ENCODE results near the gene EML4. TPM values are rescaled to one million over a fixed set of nuclear protein-coding genes. Genes with fewer than 3 reads are reported as not detected.

The EML4 gene
- total and polyA plus RNA-seq, 2 of the 13 experiments (the other 11 are each of a cell fraction or from before 2014, with no cell fraction given), result 243 to 476 TPM

DNA sequence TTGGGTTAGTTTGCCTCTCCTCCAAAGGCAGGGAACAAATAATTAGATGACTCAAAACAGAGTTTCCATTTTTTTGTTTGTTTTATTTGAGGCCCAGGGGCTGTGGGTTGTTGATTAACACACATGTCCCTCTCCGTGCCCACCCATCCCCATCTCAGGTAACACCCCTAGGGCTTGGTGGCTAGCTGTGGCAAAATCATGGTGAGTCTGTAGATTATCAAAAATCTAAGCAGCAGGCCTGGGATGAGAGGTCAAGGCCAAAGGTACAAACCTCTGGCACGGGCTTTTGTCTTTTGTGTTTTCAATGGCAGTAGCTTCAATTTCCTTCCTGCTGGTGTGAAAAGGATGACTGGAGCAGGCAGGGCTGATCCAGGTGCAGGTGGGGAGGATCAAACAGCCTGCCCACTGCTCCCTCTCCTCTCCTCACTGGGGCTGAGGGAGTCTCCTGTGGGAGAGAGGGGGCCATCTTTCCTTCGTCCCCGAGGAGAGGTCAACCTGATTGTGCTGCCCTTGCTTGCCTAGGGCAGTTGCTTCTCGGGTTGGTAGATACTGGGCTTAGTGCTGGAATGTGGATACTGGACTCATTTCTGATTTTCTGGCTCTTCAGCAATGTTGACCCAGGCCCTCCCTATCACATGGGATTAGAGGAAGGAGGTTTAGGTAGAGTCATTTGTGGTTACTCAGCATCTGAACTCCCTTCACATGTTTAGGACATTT is 31.9 kb upstream of the EML4 start (continued):
- TF ChIP-seq ATAD3A (CRISPR knock-in tag; IDR thresholded peaks at IDR 0.05) (no peak), ZKSCAN1 (IDR thresholded peaks at IDR 0.05; ENCODE audit: low read length) (no peak), CBX1 (IDR thresholded peaks at IDR 0.05; ENCODE audit: low read depth) (no peak), IRF2 (CRISPR knock-in tag; IDR thresholded peaks at IDR 0.05) (peak; percentile 83), CHCHD3 (CRISPR knock-in tag; IDR thresholded peaks at IDR 0.05) (no peak), ZNF746 (CRISPR knock-in tag; IDR thresholded peaks at IDR 0.05) (peak; percentile 92), CENPX (CRISPR knock-in tag; IDR thresholded peaks at IDR 0.05) (no peak), RFX5 (IDR thresholded peaks at IDR 0.05; ENCODE audit: low read depth, low read length) (no peak), ZBTB38 (CRISPR knock-in tag; IDR thresholded peaks at IDR 0.05) (peak; percentile 89), JUND (CRISPR knock-in tag; IDR thresholded peaks at IDR 0.05) (peak; percentile 65; the same call in 1 of the 2 replicates), ZNF24 (IDR thresholded peaks at IDR 0.05) (no peak; the same call in 1 of the 2 replicates)
- TF ChIP-seq, protein P1, sequence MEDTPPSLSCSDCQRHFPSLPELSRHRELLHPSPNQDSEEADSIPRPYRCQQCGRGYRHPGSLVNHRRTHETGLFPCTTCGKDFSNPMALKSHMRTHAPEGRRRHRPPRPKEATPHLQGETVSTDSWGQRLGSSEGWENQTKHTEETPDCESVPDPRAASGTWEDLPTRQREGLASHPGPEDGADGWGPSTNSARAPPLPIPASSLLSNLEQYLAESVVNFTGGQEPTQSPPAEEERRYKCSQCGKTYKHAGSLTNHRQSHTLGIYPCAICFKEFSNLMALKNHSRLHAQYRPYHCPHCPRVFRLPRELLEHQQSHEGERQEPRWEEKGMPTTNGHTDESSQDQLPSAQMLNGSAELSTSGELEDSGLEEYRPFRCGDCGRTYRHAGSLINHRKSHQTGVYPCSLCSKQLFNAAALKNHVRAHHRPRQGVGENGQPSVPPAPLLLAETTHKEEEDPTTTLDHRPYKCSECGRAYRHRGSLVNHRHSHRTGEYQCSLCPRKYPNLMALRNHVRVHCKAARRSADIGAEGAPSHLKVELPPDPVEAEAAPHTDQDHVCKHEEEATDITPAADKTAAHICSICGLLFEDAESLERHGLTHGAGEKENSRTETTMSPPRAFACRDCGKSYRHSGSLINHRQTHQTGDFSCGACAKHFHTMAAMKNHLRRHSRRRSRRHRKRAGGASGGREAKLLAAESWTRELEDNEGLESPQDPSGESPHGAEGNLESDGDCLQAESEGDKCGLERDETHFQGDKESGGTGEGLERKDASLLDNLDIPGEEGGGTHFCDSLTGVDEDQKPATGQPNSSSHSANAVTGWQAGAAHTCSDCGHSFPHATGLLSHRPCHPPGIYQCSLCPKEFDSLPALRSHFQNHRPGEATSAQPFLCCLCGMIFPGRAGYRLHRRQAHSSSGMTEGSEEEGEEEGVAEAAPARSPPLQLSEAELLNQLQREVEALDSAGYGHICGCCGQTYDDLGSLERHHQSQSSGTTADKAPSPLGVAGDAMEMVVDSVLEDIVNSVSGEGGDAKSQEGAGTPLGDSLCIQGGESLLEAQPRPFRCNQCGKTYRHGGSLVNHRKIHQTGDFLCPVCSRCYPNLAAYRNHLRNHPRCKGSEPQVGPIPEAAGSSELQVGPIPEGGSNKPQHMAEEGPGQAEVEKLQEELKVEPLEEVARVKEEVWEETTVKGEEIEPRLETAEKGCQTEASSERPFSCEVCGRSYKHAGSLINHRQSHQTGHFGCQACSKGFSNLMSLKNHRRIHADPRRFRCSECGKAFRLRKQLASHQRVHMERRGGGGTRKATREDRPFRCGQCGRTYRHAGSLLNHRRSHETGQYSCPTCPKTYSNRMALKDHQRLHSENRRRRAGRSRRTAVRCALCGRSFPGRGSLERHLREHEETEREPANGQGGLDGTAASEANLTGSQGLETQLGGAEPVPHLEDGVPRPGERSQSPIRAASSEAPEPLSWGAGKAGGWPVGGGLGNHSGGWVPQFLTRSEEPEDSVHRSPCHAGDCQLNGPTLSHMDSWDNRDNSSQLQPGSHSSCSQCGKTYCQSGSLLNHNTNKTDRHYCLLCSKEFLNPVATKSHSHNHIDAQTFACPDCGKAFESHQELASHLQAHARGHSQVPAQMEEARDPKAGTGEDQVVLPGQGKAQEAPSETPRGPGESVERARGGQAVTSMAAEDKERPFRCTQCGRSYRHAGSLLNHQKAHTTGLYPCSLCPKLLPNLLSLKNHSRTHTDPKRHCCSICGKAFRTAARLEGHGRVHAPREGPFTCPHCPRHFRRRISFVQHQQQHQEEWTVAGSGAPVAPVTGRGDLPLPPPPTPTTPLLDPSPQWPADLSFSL (CRISPR knock-in tag; IDR thresholded peaks at IDR 0.05), result peak; percentile 52; the same call in 1 of the 2 replicates
- TF ChIP-seq, protein P2, sequence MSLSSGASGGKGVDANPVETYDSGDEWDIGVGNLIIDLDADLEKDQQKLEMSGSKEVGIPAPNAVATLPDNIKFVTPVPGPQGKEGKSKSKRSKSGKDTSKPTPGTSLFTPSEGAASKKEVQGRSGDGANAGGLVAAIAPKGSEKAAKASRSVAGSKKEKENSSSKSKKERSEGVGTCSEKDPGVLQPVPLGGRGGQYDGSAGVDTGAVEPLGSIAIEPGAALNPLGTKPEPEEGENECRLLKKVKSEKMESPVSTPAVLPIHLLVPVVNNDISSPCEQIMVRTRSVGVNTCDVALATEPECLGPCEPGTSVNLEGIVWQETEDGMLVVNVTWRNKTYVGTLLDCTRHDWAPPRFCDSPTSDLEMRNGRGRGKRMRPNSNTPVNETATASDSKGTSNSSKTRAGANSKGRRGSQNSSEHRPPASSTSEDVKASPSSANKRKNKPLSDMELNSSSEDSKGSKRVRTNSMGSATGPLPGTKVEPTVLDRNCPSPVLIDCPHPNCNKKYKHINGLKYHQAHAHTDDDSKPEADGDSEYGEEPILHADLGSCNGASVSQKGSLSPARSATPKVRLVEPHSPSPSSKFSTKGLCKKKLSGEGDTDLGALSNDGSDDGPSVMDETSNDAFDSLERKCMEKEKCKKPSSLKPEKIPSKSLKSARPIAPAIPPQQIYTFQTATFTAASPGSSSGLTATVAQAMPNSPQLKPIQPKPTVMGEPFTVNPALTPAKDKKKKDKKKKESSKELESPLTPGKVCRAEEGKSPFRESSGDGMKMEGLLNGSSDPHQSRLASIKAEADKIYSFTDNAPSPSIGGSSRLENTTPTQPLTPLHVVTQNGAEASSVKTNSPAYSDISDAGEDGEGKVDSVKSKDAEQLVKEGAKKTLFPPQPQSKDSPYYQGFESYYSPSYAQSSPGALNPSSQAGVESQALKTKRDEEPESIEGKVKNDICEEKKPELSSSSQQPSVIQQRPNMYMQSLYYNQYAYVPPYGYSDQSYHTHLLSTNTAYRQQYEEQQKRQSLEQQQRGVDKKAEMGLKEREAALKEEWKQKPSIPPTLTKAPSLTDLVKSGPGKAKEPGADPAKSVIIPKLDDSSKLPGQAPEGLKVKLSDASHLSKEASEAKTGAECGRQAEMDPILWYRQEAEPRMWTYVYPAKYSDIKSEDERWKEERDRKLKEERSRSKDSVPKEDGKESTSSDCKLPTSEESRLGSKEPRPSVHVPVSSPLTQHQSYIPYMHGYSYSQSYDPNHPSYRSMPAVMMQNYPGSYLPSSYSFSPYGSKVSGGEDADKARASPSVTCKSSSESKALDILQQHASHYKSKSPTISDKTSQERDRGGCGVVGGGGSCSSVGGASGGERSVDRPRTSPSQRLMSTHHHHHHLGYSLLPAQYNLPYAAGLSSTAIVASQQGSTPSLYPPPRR (CRISPR knock-in tag; IDR thresholded peaks at IDR 0.05; ENCODE audit: borderline replicate concordance), result peak; percentile 85
- TF ChIP-seq, protein P3, sequence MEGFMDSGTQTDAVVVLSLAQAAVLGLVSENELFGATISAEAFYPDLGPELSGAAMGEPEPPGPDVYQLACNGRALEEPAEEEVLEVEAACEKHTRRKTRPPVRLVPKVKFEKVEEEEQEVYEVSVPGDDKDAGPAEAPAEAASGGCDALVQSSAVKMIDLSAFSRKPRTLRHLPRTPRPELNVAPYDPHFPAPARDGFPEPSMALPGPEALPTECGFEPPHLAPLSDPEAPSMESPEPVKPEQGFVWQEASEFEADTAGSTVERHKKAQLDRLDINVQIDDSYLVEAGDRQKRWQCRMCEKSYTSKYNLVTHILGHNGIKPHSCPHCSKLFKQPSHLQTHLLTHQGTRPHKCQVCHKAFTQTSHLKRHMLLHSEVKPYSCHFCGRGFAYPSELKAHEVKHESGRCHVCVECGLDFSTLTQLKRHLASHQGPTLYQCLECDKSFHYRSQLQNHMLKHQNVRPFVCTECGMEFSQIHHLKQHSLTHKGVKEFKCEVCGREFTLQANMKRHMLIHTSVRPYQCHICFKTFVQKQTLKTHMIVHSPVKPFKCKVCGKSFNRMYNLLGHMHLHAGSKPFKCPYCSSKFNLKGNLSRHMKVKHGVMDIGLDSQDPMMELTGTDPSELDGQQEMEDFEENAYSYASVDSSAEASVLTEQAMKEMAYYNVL (CRISPR knock-in tag; IDR thresholded peaks at IDR 0.05; ENCODE audit: borderline replicate concordance), result no peak
- TF ChIP-seq, protein P4, sequence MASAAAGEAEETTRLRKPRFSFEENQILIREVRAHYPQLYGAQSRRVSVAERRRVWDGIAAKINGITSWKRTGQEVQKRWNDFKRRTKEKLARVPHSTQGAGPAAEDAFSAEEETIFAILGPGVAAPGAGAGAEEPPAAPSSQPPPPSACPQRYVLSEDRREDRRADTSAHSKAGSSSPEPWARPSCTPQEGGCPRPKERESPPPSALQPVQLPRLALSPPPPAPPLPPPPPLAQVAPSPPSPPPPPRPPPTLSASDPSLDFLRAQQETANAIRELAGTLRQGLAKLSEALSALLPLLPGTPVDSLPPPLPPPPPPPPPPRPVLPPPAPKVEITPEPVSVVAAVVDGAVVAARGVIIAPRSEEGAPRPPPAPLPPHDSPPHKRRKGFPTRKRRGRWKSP (CRISPR knock-in tag; IDR thresholded peaks at IDR 0.05), result peak; percentile 82; the same call in 1 of the 2 replicates

All from HepG2 (cell line).